Panc1 (cell line): ENCODE data around the gene CCDC34.

Source experiments
- POLR2AphosphoS5 ChIP-seq: IDR thresholded peaks from 2 replicates; pipeline ENCODE4 v1.6.1; 2012; ENCODE audit warnings: mild to moderate bottlenecking, low read depth, low read length, moderate library complexity
- TF ChIP-seq, protein P1 (sequence below): fragments of 450-650 bp; IDR thresholded peaks from 2 replicates; pipeline ENCODE4 v1.5.1; 2017; ENCODE audit warnings: mild to moderate bottlenecking

DNA sequence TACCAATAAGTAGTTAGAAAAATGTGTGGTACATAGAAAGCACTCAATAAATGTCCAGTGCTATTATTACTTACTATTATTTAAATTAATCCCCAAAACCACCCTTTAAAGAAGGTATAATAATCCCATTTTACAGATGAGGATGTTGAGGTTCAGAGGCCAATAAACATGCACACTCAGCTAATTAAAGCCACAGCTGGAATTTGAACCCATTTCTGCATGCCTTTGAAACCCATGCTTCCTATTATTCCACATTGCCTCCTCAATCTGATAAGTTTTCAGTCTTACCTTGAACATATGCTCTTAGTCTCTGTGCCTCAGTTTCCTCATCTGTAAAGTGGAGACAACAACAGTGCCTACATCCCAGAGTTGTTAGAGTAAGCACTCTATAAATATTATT, 52.8 kb downstream of the CCDC34 start:
- TF ChIP-seq, protein P1, sequence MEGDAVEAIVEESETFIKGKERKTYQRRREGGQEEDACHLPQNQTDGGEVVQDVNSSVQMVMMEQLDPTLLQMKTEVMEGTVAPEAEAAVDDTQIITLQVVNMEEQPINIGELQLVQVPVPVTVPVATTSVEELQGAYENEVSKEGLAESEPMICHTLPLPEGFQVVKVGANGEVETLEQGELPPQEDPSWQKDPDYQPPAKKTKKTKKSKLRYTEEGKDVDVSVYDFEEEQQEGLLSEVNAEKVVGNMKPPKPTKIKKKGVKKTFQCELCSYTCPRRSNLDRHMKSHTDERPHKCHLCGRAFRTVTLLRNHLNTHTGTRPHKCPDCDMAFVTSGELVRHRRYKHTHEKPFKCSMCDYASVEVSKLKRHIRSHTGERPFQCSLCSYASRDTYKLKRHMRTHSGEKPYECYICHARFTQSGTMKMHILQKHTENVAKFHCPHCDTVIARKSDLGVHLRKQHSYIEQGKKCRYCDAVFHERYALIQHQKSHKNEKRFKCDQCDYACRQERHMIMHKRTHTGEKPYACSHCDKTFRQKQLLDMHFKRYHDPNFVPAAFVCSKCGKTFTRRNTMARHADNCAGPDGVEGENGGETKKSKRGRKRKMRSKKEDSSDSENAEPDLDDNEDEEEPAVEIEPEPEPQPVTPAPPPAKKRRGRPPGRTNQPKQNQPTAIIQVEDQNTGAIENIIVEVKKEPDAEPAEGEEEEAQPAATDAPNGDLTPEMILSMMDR: no peak
- TF ChIP-seq POLR2AphosphoS5: no peak
